ENCODE data around the gene CNTNAP2. TPM values are rescaled to one million over a fixed set of nuclear protein-coding genes. Genes with fewer than 3 reads are reported as not detected.

The CNTNAP2 gene
- total and polyA plus RNA-seq, 8 donors = 0.19 to 18.2 (median 0.56) TPM

DNA sequence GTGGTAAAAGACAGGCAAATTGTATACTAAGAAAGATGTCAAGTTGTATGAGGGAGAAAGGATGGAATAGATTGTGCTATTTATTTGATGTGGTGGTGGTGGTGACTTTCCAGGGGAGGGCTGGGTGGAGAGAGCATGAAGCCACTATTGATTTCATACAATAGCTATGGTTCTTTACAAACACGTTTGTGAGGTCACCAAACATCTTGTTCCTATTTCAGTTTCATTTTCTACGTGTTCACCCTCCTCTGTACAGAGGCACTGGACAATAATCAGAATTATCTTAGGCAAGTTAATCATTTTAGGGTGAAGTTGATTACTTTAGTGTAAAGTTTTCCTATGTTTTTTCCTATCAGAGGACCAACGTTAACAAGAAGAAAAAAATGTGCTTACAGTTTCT is 10.3 kb upstream of the CNTNAP2 start:
- Histone ChIP-seq H3K4me3 (no peak overlapping the region), H3K27ac (no peak overlapping the region), H3K9me3 (no peaks in the 10 kb centered on the region), H3K36me3 (no peaks in the 10 kb centered on the region), H3K4me1 (no peaks in the 10 kb centered on the region), H3K27me3 (no peaks in the 10 kb centered on the region)
- no peak for TF ChIP-seq POLR2AphosphoS5 (IDR thresholded peaks at IDR 0.05)
- TF ChIP-seq EP300 (IDR thresholded peaks at IDR 0.05) = no peak
- TF ChIP-seq, protein P1, sequence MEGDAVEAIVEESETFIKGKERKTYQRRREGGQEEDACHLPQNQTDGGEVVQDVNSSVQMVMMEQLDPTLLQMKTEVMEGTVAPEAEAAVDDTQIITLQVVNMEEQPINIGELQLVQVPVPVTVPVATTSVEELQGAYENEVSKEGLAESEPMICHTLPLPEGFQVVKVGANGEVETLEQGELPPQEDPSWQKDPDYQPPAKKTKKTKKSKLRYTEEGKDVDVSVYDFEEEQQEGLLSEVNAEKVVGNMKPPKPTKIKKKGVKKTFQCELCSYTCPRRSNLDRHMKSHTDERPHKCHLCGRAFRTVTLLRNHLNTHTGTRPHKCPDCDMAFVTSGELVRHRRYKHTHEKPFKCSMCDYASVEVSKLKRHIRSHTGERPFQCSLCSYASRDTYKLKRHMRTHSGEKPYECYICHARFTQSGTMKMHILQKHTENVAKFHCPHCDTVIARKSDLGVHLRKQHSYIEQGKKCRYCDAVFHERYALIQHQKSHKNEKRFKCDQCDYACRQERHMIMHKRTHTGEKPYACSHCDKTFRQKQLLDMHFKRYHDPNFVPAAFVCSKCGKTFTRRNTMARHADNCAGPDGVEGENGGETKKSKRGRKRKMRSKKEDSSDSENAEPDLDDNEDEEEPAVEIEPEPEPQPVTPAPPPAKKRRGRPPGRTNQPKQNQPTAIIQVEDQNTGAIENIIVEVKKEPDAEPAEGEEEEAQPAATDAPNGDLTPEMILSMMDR (IDR thresholded peaks at IDR 0.05) = no peak
- TF ChIP-seq POLR2A (IDR thresholded peaks at IDR 0.05) = no peak
- intact Hi-C loops (cut with DNase I; ENCODE audit: low total_unique reads) = no loop called here
- WGBS, 5 donors = 20 to 35% (median 34%) methylated on average over 3 of the region's 3 CpGs
- no peak for DNase-seq

GRCh38 chr7:146112755-146113154 is 3.8 kb upstream of the CNTNAP2 start:
- H3K4me3 ChIP-seq = no peak overlapping the region
- H3K36me3 ChIP-seq = no peaks in the 10 kb centered on the region
- TF ChIP-seq POLR2A (IDR thresholded peaks at IDR 0.05) (no peak), POLR2AphosphoS5 (IDR thresholded peaks at IDR 0.05) (no peak), EP300 (IDR thresholded peaks at IDR 0.05) (no peak)
- TF ChIP-seq, protein P1 (IDR thresholded peaks at IDR 0.05) = no peak
- DNase-seq = no peak
- no peak overlapping the region for H3K27ac ChIP-seq
- intact Hi-C loops (cut with DNase I; ENCODE audit: low total_unique reads) = no loop called here
- H3K9me3 ChIP-seq = no peaks in the 10 kb centered on the region
- peaks cover 0 to 26% (median 26%) of the 10 kb centered on the region in 3 donors for H3K27me3 ChIP-seq
- WGBS, 5 donors = 41 to 66% (median 56%) methylated on average over 1 of the region's 1 CpG
- peaks cover 8 to 20% (median 16%) of the 10 kb centered on the region in 4 donors for H3K4me1 ChIP-seq

DNA sequence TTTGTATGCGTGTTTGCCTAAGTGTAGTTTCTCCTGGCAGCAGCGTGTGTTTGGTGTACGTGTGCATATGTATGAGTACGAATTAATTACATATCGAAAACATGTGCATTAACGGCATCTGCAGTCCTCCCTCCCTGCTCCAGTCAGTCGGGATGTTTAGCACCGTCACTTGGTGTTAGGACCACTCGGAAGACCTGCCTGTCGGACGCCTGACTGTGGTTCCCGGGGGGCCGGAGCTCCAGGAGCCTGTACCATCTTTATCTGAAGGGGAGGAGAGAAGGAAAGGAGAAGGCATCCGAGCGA is 1.1 kb upstream of the CNTNAP2 start:
- TF ChIP-seq POLR2A (IDR thresholded peaks at IDR 0.05) (no peak), POLR2AphosphoS5 (IDR thresholded peaks at IDR 0.05) (no peak), EP300 (IDR thresholded peaks at IDR 0.05) (no peak)
- TF ChIP-seq, protein P1 (IDR thresholded peaks at IDR 0.05) = no peak
- no peak for DNase-seq
- Histone ChIP-seq H3K27ac (no peak overlapping the region), H3K4me1 (peaks cover 8 to 20% (median 16%) of the 10 kb centered on the region in 4 donors), H3K4me3 (peak overlapping the region in 3 of 4 donors; percentile 27 to 55 (median 53)), H3K36me3 (no peaks in the 10 kb centered on the region), H3K27me3 (peaks cover 0 to 42% (median 26%) of the 10 kb centered on the region in 3 donors), H3K9me3 (no peaks in the 10 kb centered on the region)
- intact Hi-C loops (cut with DNase I; ENCODE audit: low total_unique reads) = no loop called here
- 13 to 17% (median 15%) methylated on average over 15 of the region's 15 CpGs for WGBS, 5 donors

GRCh38 chr7:146115851-146116520 is 615 bp upstream of the CNTNAP2 start:
- Histone ChIP-seq H3K27ac (no peak overlapping the region), H3K27me3 (peaks cover 0 to 42% (median 26%) of the 10 kb centered on the region in 3 donors), H3K36me3 (no peaks in the 10 kb centered on the region), H3K9me3 (no peaks in the 10 kb centered on the region), H3K4me1 (peaks cover 8 to 20% (median 16%) of the 10 kb centered on the region in 4 donors), H3K4me3 (peak overlapping the region; percentile 27 to 55 (median 46))
- peak; percentile 27 to 93 for DNase-seq
- TF ChIP-seq, protein P1 (IDR thresholded peaks at IDR 0.05) = no peak
- no peak for TF ChIP-seq POLR2A (IDR thresholded peaks at IDR 0.05)
- TF ChIP-seq POLR2AphosphoS5 (IDR thresholded peaks at IDR 0.05) = no peak
- no peak for TF ChIP-seq EP300 (IDR thresholded peaks at IDR 0.05)
- 1 to 3% (median 2%) methylated on average over 37 to 62 of the region's 62 CpGs for WGBS, 5 donors
- intact Hi-C loops (cut with DNase I; ENCODE audit: low total_unique reads) = no loop called here

All from stomach (tissue), 9 donors.